Keratinocyte (primary cell): ENCODE results near the gene SYP. TPM values are rescaled to one million over a fixed set of nuclear protein-coding genes. Genes with fewer than 3 reads are reported as not detected.
A peak's percentile ranks its signal among the peaks of the same experiment; 100 is the strongest.

Source experiments
- DNase-seq: peaks from one replicate; pipeline ENCODE4 v3.0.0-alpha.2; 2011; ENCODE audit warnings: low read depth, missing footprints, low spot score
- FAIRE-seq: peaks from 2 replicates; lab custom pipeline; 2011; peaks lifted over from hg19 to GRCh38; lab: Jason Lieb, UNC
- H2AFZ ChIP-seq: 2 replicates; pipeline ENCODE4 v1.6.0; 2012; ENCODE audit warnings: low read length, control low read depth, inconsistent platforms; ENCODE audit not compliant: control insufficient read depth
- H3K27ac ChIP-seq: 2 replicates; pipeline ENCODE4 v1.5.1; 2011; ENCODE audit warnings: low read length; ENCODE audit not compliant: control insufficient read depth, insufficient read depth
- H3K27me3 ChIP-seq: 3 replicates; pipeline ENCODE4 v1.6.0; 2011; ENCODE audit warnings: low read length; ENCODE audit not compliant: control insufficient read depth, insufficient read depth; ENCODE audit errors: extremely low read depth
- H3K36me3 ChIP-seq, 2 experiments: 2 replicates in 1 of 2; 3 replicates in 1 of 2; pipeline ENCODE4 v1.5.1; 2011; ENCODE audit warnings: low read length in 2 of 2, mild to moderate bottlenecking in 1 of 2; ENCODE audit not compliant: control insufficient read depth in 2 of 2, insufficient read depth in 2 of 2; ENCODE audit errors: extremely low read depth in 1 of 2
- H3K4me1 ChIP-seq: 3 replicates; pipeline ENCODE4 v1.5.1; 2011; ENCODE audit warnings: low read length; ENCODE audit not compliant: control insufficient read depth, insufficient read depth; ENCODE audit errors: extremely low read depth
- H3K4me2 ChIP-seq: 3 replicates; pipeline ENCODE4 v1.6.0; 2011; ENCODE audit warnings: low read depth, low read length; ENCODE audit not compliant: control insufficient read depth, insufficient read depth; ENCODE audit errors: extremely low read depth
- H3K4me3 ChIP-seq, 3 experiments: fragments of 200-600 bp in 1 of 3; sonication (generic) in 1 of 3; 2 replicates in 2 of 3; 3 replicates in 1 of 3; pipeline ENCODE4 v1.5.1; 2011 to 2016; ENCODE audit warnings: low read length in 3 of 3, mild to moderate bottlenecking in 3 of 3, control low read depth in 2 of 3, inconsistent platforms in 1 of 3, low read depth in 1 of 3, mixed read lengths in 1 of 3, mixed run types in 1 of 3, moderate library complexity in 1 of 3; ENCODE audit not compliant: control insufficient read depth in 2 of 3, insufficient read depth in 2 of 3; ENCODE audit errors: extremely low read depth in 1 of 3
- H3K79me2 ChIP-seq: 2 replicates; pipeline ENCODE4 v1.6.0; 2012; ENCODE audit warnings: low read length; ENCODE audit not compliant: control insufficient read depth, insufficient read depth
- H3K9ac ChIP-seq: 3 replicates; pipeline ENCODE4 v1.6.0; 2011; ENCODE audit warnings: low read length; ENCODE audit not compliant: control insufficient read depth, insufficient read depth; ENCODE audit errors: extremely low read depth
- H3K9me1 ChIP-seq: 3 replicates; pipeline ENCODE4 v1.6.0; 2011; ENCODE audit warnings: low read length; ENCODE audit not compliant: control insufficient read depth, insufficient read depth; ENCODE audit errors: extremely low read depth
- H3K9me3 ChIP-seq: 2 replicates; pipeline ENCODE4 v1.5.1; 2012; ENCODE audit warnings: low read depth, low read length; ENCODE audit not compliant: control insufficient read depth
- H4K20me1 ChIP-seq: 3 replicates; pipeline ENCODE4 v1.6.0; 2011; ENCODE audit warnings: low read length; ENCODE audit not compliant: control insufficient read depth, insufficient read depth; ENCODE audit errors: extremely low read depth
- EZH2 ChIP-seq: IDR thresholded peaks from one replicate; pipeline ENCODE4 v1.6.1; 2012; ENCODE audit warnings: inconsistent platforms, mild to moderate bottlenecking, low read length, moderate library complexity
- dilution Hi-C: fragments of 300-500 bp; cut with MboI; formaldehyde crosslinking; loops from one replicate; pipeline ENCODE4 v1.7.0; 2020; ENCODE audit warnings: low sequenced_read_pairs; ENCODE audit not compliant: extremely low pct_ligation_motif_present
- polyA plus RNA-seq, 5 experiments: library from polyadenylated mRNA; depleted of rRNA in 3 of 5; stranded (reverse) in 3 of 5; stranded (forward) in 1 of 5; unstranded in 1 of 5; fragments of >200 nt; gene quantifications; 1 replicate in 1 of 5; 2 replicates in 3 of 5; 3 replicates in 1 of 5; pipeline versions ENCODE4 v1.2.1 to v1.2.3, GENCODE V29; 2011 to 2012; ENCODE audit warnings: missing spikeins in 2 of 5, low read depth in 1 of 5, low replicate concordance in 1 of 5
- TF ChIP-seq, protein P1 (sequence below), 3 experiments: IDR thresholded peaks in 1 of 3; conservative IDR thresholded peaks in 1 of 3; optimal IDR thresholded peaks in 1 of 3; 2 replicates in 2 of 3; 3 replicates in 1 of 3; pipeline versions ENCODE3 to v1.5.1; 2011; ENCODE audit warnings: low read length in 3 of 3, mild to moderate bottlenecking in 3 of 3, moderate library complexity in 2 of 3, control low read depth in 1 of 3, inconsistent platforms in 1 of 3; ENCODE audit not compliant: insufficient read depth in 2 of 3; ENCODE audit errors: extremely low read depth in 1 of 3

SYP gene
- polyA plus RNA-seq, 1 donor (not counting 4 experiments of a cell fraction or from before 2014, with no cell fraction given) = 0.07 TPM

GRCh38 chrX:49187028-49187394 lies 13.0 kb downstream of the SYP start:
- H3K27me3 ChIP-seq = no peaks in the 10 kb centered on the region
- DNase-seq (no peak), FAIRE-seq (no peak)
- peaks cover 13% of the 10 kb centered on the region for H3K79me2 ChIP-seq
- no peak overlapping the region for H3K9ac ChIP-seq
- H3K9me1 ChIP-seq = no peaks in the 10 kb centered on the region
- no peak overlapping the region for H2AFZ ChIP-seq
- peaks cover 17% of the 10 kb centered on the region for H3K4me1 ChIP-seq
- no peak overlapping the region for H3K27ac ChIP-seq
- H3K9me3 ChIP-seq = no peaks in the 10 kb centered on the region
- H3K4me3 ChIP-seq = peak overlapping the region in 1 of 3 experiments; percentile 38
- TF ChIP-seq EZH2 = no peak
- TF ChIP-seq, protein P1, sequence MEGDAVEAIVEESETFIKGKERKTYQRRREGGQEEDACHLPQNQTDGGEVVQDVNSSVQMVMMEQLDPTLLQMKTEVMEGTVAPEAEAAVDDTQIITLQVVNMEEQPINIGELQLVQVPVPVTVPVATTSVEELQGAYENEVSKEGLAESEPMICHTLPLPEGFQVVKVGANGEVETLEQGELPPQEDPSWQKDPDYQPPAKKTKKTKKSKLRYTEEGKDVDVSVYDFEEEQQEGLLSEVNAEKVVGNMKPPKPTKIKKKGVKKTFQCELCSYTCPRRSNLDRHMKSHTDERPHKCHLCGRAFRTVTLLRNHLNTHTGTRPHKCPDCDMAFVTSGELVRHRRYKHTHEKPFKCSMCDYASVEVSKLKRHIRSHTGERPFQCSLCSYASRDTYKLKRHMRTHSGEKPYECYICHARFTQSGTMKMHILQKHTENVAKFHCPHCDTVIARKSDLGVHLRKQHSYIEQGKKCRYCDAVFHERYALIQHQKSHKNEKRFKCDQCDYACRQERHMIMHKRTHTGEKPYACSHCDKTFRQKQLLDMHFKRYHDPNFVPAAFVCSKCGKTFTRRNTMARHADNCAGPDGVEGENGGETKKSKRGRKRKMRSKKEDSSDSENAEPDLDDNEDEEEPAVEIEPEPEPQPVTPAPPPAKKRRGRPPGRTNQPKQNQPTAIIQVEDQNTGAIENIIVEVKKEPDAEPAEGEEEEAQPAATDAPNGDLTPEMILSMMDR (optimal IDR thresholded peaks at IDR 0.05 in 1 of 3, IDR thresholded peaks at IDR 0.05 in 1 of 3, conservative IDR thresholded peaks at IDR 0.05 in 1 of 3; ENCODE audit: extremely low read depth in 1 of 3, insufficient read depth in 2 of 3, low read length in 3 of 3) = no peak
- peaks cover 4 to 6% of the 10 kb centered on the region in 2 experiments for H3K36me3 ChIP-seq
- no peaks in the 10 kb centered on the region for H4K20me1 ChIP-seq
- dilution Hi-C loops = no loop called here
- no peak overlapping the region for H3K4me2 ChIP-seq

DNA sequence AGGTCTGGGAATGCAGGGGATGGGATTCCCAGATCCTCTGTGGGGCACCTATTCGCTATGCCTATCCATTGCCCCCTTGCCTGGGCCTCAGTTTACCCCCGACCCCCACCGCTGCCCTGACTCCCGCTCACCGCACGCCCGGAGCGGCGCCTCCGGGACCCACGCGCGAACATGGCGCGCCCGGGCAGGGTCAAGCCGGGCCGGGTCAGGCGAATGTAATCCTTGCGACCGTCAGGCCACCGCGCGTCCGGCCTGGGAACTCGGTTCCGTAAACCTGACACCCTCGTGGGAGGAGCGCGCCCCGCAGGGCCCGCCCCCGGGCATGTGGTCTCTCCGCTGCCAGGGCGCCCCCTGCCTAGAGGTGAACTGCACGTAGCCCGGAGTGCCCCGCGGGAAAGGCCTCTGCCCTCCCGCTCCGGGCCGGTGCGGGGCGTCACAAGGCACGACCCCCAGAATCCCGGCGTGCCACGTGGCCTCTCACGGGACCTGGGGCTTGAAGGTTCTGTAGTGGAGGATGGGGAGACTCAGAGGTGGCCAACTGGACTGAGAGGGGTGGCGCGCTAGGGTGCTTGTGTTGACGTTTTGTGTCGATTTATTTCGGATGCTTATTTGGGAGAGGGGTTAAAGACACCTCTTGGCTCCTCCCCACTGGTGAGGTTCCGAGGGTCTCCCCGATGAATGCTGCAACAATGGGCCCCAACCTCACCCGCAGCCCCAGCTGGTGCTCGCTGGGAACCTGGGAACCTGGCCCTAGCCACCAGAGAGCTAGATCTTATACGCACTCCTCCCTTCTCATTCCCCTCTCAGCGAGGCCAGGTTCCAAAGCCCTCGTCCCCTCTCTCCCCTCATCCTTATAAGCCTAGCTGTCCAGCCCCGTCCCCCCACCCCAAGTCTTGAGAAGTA lies 13.6 kb downstream of the SYP start, which contains the start of gene PRICKLE3:
TSS of gene PRICKLE3 (minus strand) at position 249 of the 903 bp plus-strand sequence. CDS start at position 173, 76 bp downstream.
- Histone ChIP-seq H3K9me3 (no peaks in the 10 kb centered on the region), H3K27ac (peak within 1 kb of the TSS; percentile 72), H3K36me3 (peaks cover 4 to 6% of the 10 kb centered on the region in 2 experiments), H2AFZ (peak within 1 kb of the TSS; percentile 6), H3K4me3 (peak within 1 kb of the TSS; percentile 73 to 81 (median 79)), H3K4me1 (peaks cover 17% of the 10 kb centered on the region), H3K79me2 (peaks cover 13% of the 10 kb centered on the region), H3K9ac (peak within 1 kb of the TSS; percentile 81), H3K4me2 (peak within 1 kb of the TSS; percentile 75), H4K20me1 (no peaks in the 10 kb centered on the region), H3K9me1 (no peaks in the 10 kb centered on the region), H3K27me3 (no peaks in the 10 kb centered on the region)
- dilution Hi-C loops = no loop called here
- DNase-seq (no peak), FAIRE-seq (no peak)
- no peak for TF ChIP-seq EZH2
- TF ChIP-seq, protein P1 (optimal IDR thresholded peaks at IDR 0.05 in 1 of 3, IDR thresholded peaks at IDR 0.05 in 1 of 3, conservative IDR thresholded peaks at IDR 0.05 in 1 of 3; ENCODE audit: extremely low read depth in 1 of 3, insufficient read depth in 2 of 3, low read length in 3 of 3) = peak in 1 of 3 experiments; percentile 18
